ENCODE results near the gene RNASE12.

- no peak for TF ChIP-seq CTCF (conservative IDR thresholded peaks at IDR 0.05)
- no peak for TF ChIP-seq ZFX (IDR thresholded peaks at IDR 0.05)
Observed at GRCh38 chr14:20557212-20557542, 34.0 kb downstream of the RNASE12 start.
